H1 (cell line): ENCODE data around the gene MAPK8IP2. TPM values are rescaled to one million over a fixed set of nuclear protein-coding genes. Genes with fewer than 3 reads are reported as not detected.

ENCODE experiments used
- GTF2F1 ChIP-seq: IDR thresholded peaks from 2 replicates; pipeline ENCODE4 v1.6.1; 2012; ENCODE audit warnings: low read depth, low read length, improper control_type of control experiment, borderline replicate concordance
- polyA plus RNA-seq, 7 experiments: library from polyadenylated mRNA; depleted of rRNA in 3 of 7; stranded (reverse) in 5 of 7; unstranded in 2 of 7; fragments of >200 nt in 5 of 7; fragments of 200-250 nt in 2 of 7; gene quantifications; 1 replicate in 5 of 7; 2 replicates in 1 of 7; 4 replicates in 1 of 7; pipeline versions ENCODE4 v1.2.1 to v1.2.3, GENCODE V29; 2011 to 2013; ENCODE audit warnings: missing spikeins in 2 of 7, mixed read lengths in 2 of 7
- total RNA-seq: library from RNA; stranded (reverse); fragmentation: NEBNext Ultra II Directional; extraction: Animal tissue kit (Norgen Biotek cat#: 25700); gene quantifications from 2 replicates; pipeline ENCODE4 v1.2.1, GENCODE V29; 2021

Gene MAPK8IP2
- total and polyA plus RNA-seq, 2 of the 8 experiments (the other 6 are each of a cell fraction or from before 2014, with no cell fraction given) = 1.5 to 5.5 TPM

- no peak for TF ChIP-seq GTF2F1
Measured at GRCh38 chr22:50595189-50595588, 5.4 kb upstream of the MAPK8IP2 start (continued).
